ENCODE measurements around the gene RASSF7. TPM values are rescaled to one million over a fixed set of nuclear protein-coding genes. Genes with fewer than 3 reads are reported as not detected.

RASSF7 gene
- total and polyA plus RNA-seq, 2 donors (not counting 3 experiments of a cell fraction or from before 2014, with no cell fraction given), result 14.1 to 19.9 TPM

DNA sequence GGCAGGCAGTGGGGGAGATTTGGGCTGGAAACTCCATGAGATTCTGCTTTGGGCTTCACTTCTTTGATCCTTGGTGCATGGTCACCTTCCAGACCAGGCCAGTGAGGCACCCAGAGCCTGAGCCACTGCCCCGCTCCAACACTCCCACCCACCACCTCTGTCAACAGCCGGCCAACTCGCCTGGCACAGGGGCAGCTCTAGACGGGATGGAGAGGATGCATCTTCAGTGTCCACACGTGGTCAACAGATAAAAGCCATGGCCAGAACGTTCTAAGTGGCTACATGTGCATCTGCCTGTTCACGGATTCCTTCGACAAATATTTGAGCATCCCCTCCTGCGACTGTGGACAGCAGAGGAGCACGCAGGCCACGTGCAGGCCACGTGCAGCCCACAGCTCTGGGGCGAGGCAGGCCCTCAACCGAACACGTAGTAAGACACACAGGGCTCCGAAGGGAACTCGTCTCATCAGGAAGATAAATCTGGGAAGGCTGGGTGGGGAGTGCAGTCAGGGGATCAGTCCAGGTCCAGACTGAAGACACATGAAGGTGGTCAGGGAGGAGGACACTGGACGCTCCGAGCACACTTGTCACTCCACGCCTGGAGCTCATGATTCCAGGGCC lies 22.2 kb upstream of the RASSF7 start:
- Histone ChIP-seq H3K27ac (ENCODE audit: insufficient read depth, low read depth, low read length) (no peak overlapping the region), H3K79me2 (ENCODE audit: control insufficient read depth, insufficient read depth, low read length) (peaks cover 14% of the 10 kb centered on the region), H2AFZ (ENCODE audit: low read depth, low read length) (no peak overlapping the region), H3K9me3 (replicated peaks; ENCODE audit: control insufficient read depth, insufficient read depth, low read length) (no peaks in the 10 kb centered on the region), H4K20me1 (replicated peaks; ENCODE audit: control insufficient read depth, extremely low read depth, insufficient read depth, low read length) (no peaks in the 10 kb centered on the region), H3K36me3 (ENCODE audit: control insufficient read depth in 2 of 2, extremely low read depth in 1 of 2, insufficient read depth in 2 of 2, low read length in 2 of 2) (peaks cover 0 to 1% of the 10 kb centered on the region in 2 experiments), H3K27me3 (ENCODE audit: control insufficient read depth in 2 of 2, insufficient read depth in 2 of 2, low read length in 2 of 2) (no peaks in the 10 kb centered on the region), H3K4me1 (ENCODE audit: control insufficient read depth, extremely low read depth, insufficient read depth, low read length) (peaks cover 3% of the 10 kb centered on the region), H3K4me2 (ENCODE audit: insufficient read depth, low read length) (no peak overlapping the region), H3K9ac (replicated peaks; ENCODE audit: extremely low read depth, insufficient read depth, low read length) (no peak overlapping the region), H3K4me3 (replicated peaks in 1 of 3; ENCODE audit: insufficient read depth in 1 of 3, low read depth in 1 of 3, low read length in 3 of 3) (no peak overlapping the region), H3K9me1 (replicated peaks; ENCODE audit: control insufficient read depth, extremely low read depth, insufficient read depth, low read length) (no peaks in the 10 kb centered on the region)
- ChIA-PET POLR2A (no interaction called here), CTCF (no interaction called here)
- TF ChIP-seq GATA2 (IDR thresholded peaks at IDR 0.05; ENCODE audit: insufficient read depth, insufficient read length, low read depth, low read length), result no peak
- no peak for TF ChIP-seq POLR2AphosphoS5 (IDR thresholded peaks at IDR 0.05; ENCODE audit: insufficient read depth, low read depth, low read length)
- no peak for TF ChIP-seq FOS (IDR thresholded peaks at IDR 0.05; ENCODE audit: borderline replicate concordance, insufficient read depth, low read length)
- TF ChIP-seq POLR2A (IDR thresholded peaks at IDR 0.05; ENCODE audit: low read depth, low read length), result no peak
- no peak for TF ChIP-seq EZH2 (IDR thresholded peaks at IDR 0.05; ENCODE audit: borderline replicate concordance, low read depth, low read length, severe bottlenecking)
- no peak for TF ChIP-seq MYC (IDR thresholded peaks at IDR 0.05; ENCODE audit: low read depth, low read length)
- no peak for TF ChIP-seq JUN (IDR thresholded peaks at IDR 0.05; ENCODE audit: borderline replicate concordance, insufficient read depth, insufficient read length, low read depth)
- TF ChIP-seq, protein P1, sequence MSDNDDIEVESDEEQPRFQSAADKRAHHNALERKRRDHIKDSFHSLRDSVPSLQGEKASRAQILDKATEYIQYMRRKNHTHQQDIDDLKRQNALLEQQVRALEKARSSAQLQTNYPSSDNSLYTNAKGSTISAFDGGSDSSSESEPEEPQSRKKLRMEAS (IDR thresholded peaks at IDR 0.05; ENCODE audit: insufficient read depth, insufficient read length), result no peak
- TF ChIP-seq, protein P2, sequence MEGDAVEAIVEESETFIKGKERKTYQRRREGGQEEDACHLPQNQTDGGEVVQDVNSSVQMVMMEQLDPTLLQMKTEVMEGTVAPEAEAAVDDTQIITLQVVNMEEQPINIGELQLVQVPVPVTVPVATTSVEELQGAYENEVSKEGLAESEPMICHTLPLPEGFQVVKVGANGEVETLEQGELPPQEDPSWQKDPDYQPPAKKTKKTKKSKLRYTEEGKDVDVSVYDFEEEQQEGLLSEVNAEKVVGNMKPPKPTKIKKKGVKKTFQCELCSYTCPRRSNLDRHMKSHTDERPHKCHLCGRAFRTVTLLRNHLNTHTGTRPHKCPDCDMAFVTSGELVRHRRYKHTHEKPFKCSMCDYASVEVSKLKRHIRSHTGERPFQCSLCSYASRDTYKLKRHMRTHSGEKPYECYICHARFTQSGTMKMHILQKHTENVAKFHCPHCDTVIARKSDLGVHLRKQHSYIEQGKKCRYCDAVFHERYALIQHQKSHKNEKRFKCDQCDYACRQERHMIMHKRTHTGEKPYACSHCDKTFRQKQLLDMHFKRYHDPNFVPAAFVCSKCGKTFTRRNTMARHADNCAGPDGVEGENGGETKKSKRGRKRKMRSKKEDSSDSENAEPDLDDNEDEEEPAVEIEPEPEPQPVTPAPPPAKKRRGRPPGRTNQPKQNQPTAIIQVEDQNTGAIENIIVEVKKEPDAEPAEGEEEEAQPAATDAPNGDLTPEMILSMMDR (IDR thresholded peaks at IDR 0.05; ENCODE audit: extremely low read depth in 1 of 2, insufficient read depth in 1 of 2, low read depth in 1 of 2, low read length in 2 of 2), result no peak
- DNase-seq (ENCODE audit: low read depth, low spot score), result no peak
- no peak for FAIRE-seq
- intact Hi-C loops (cut with micrococcal nuclease), result loop anchor here (5.0 kb wide), 1 partner anchor 159 kb away; the partner anchor contains the start of genes DEAF1 and TMEM80
- dilution Hi-C loops (cut with MboI; ENCODE audit: extremely low pct_ligation_motif_present, low sequenced_read_pairs), result no loop called here
- BruUV-seq (replicated peaks), result no TSS peak
